A549 (cell line): ENCODE data around the gene ZC3H18. TPM values are rescaled to one million over a fixed set of nuclear protein-coding genes. Genes with fewer than 3 reads are reported as not detected.

Experiments
- ATAC-seq, 2 experiments: fragments of 200-7000 bp in 1 of 2; fragments of >200 bp in 1 of 2; cut with Nextera tagmentation in 1 of 2; cut with Tn5 transposase in 1 of 2; 3 replicates each; pipeline versions ENCODE4 v1.8.0 to v1.9.1; 2018 to 2020; ENCODE audit warnings: mild to moderate bottlenecking in 1 of 2, moderate library complexity in 1 of 2
- CTCF ChIA-PET: fragments of 300-600 bp; sonication (Branson Sonifier 250); formaldehyde crosslinking; extraction: SDS; loops from one replicate; lab custom pipeline; 2021; ENCODE audit warnings: antibody characterized with exemption, inconsistent platforms; lab: Yijun Ruan, JAX
- POLR2A ChIA-PET: fragments of 350-600 bp; formaldehyde crosslinking; extraction: SDS; loops from one replicate; lab custom pipeline; 2021; ENCODE audit warnings: antibody characterized with exemption, inconsistent platforms; lab: Yijun Ruan, JAX
- DNase-seq, 2 experiments: peaks; one replicate each; pipeline versions ENCODE4 v3.0.0 to v3.0.0-alpha.2; 2011 to 2016; ENCODE audit warnings: low read depth in 1 of 2, low spot score in 1 of 2
- FAIRE-seq: peaks from 2 replicates; lab custom pipeline; 2011; peaks lifted over from hg19 to GRCh38; lab: Jason Lieb, UNC
- H3K27ac ChIP-seq, 2 experiments: fragments of >200 bp; sonication (Bioruptor Twin); formaldehyde crosslinking; 3 replicates each; pipeline ENCODE4 v1.5.1; 2016 to 2017
- H3K4me1 ChIP-seq: fragments of >200 bp; sonication (Bioruptor Twin); formaldehyde crosslinking; 3 replicates; pipeline ENCODE4 v1.6.1; 2016
- H3K4me2 ChIP-seq: fragments of >200 bp; sonication (Bioruptor Twin); formaldehyde crosslinking; 3 replicates; pipeline ENCODE4 v1.6.1; 2016
- H3K4me3 ChIP-seq: fragments of >200 bp; sonication (Bioruptor Twin); formaldehyde crosslinking; 3 replicates; pipeline ENCODE4 v1.5.1; 2016
- H3K9me3 ChIP-seq: fragments of >200 bp; sonication (Bioruptor Twin); formaldehyde crosslinking; 3 replicates; pipeline ENCODE4 v1.6.1; 2016
- BCL3 ChIP-seq: fragments of >200 bp; sonication (Bioruptor Twin); formaldehyde crosslinking; IDR thresholded peaks from 3 replicates; pipeline ENCODE4 v1.6.1; 2016
- CEBPB ChIP-seq, 2 experiments: fragments of >200 bp in 1 of 2; sonication (Bioruptor Twin) in 1 of 2; formaldehyde crosslinking in 1 of 2; IDR thresholded peaks; 2 replicates each; pipeline ENCODE4 v1.6.1; 2012 to 2016
- CHD4 ChIP-seq: fragments of 200-600 bp; sonication (generic); IDR thresholded peaks from 2 replicates; pipeline ENCODE4 v1.6.1; 2016; ENCODE audit warnings: antibody characterized with exemption, mild to moderate bottlenecking, borderline replicate concordance
- ESRRA ChIP-seq: fragments of 150-350 bp; IDR thresholded peaks from 2 replicates; pipeline ENCODE4 v1.6.1; 2014; ENCODE audit warnings: mild to moderate bottlenecking, low read length, borderline replicate concordance
- FOSB ChIP-seq: fragments of 250-450 bp; sonication (Bioruptor Pico); IDR thresholded peaks from 2 replicates; pipeline ENCODE4 v1.5.0; 2020; ENCODE audit warnings: mild to moderate bottlenecking, moderate library complexity
- FOXS1 ChIP-seq: fragments of 250-450 bp; sonication (Bioruptor Pico); IDR thresholded peaks from 2 replicates; pipeline ENCODE4 v1.5.0; 2020; ENCODE audit warnings: mild to moderate bottlenecking, moderate library complexity
- GATA3 ChIP-seq: IDR thresholded peaks from 2 replicates; pipeline ENCODE4 v1.6.1; 2012; ENCODE audit warnings: borderline replicate concordance
- HES2 ChIP-seq: fragments of >200 bp; sonication (Bioruptor Twin); formaldehyde crosslinking; IDR thresholded peaks from 2 replicates; pipeline ENCODE4 v1.6.1; 2016
- HOXA7 ChIP-seq: fragments of 250-450 bp; sonication (Bioruptor Pico); IDR thresholded peaks from 2 replicates; pipeline ENCODE4 v1.5.0; 2020; ENCODE audit warnings: mild to moderate bottlenecking, moderate library complexity
- KDM5A ChIP-seq: fragments of 200-600 bp; sonication (generic); IDR thresholded peaks from 2 replicates; pipeline ENCODE4 v1.6.1; 2016; ENCODE audit warnings: antibody characterized with exemption, mild to moderate bottlenecking
- PHF8 ChIP-seq: fragments of 200-600 bp; sonication (generic); IDR thresholded peaks from 2 replicates; pipeline ENCODE4 v1.6.1; 2016; ENCODE audit warnings: low read depth, mild to moderate bottlenecking, antibody characterized with exemption, moderate library complexity, borderline replicate concordance
- POLR2A ChIP-seq: IDR thresholded peaks from 2 replicates; pipeline ENCODE4 v1.6.1; 2012; ENCODE audit warnings: mild to moderate bottlenecking, low read length
- RARB ChIP-seq: fragments of 250-450 bp; sonication (Bioruptor Pico); IDR thresholded peaks from 2 replicates; pipeline ENCODE4 v1.8.0; 2021; ENCODE audit warnings: mild to moderate bottlenecking, moderate library complexity
- RFX5 ChIP-seq: fragments of 450-650 bp; IDR thresholded peaks from 2 replicates; pipeline ENCODE4 v1.7.1; 2014; ENCODE audit warnings: antibody characterized with exemption, mild to moderate bottlenecking, moderate library complexity
- TFCP2L1 ChIP-seq: fragments of 250-450 bp; sonication (Bioruptor Pico); IDR thresholded peaks from 2 replicates; pipeline ENCODE4 v1.5.0; 2021; ENCODE audit warnings: mild to moderate bottlenecking
- ZFP36 ChIP-seq: fragments of 450-650 bp; IDR thresholded peaks from 2 replicates; pipeline ENCODE4 v1.6.1; 2014; ENCODE audit warnings: borderline replicate concordance; ENCODE audit not compliant: partially characterized antibody
- ZSCAN20 ChIP-seq: fragments of 250-450 bp; sonication (Bioruptor Pico); IDR thresholded peaks from 2 replicates; pipeline ENCODE4 v1.8.0; 2022; ENCODE audit warnings: mild to moderate bottlenecking, moderate library complexity
- WGBS: methylation state at CpG from one replicate; pipeline ENCODE4 v1.1.6; 2017; ENCODE audit errors: missing lambda C conversion rate; 5-methylcytosine and 5-hydroxymethylcytosine counted together
- polyA plus RNA-seq, 4 experiments: library from polyadenylated mRNA; depleted of rRNA in 3 of 4; stranded (reverse); fragments of >200 nt; fragmentation: RNase III in 1 of 4; extraction: RNeasy Plus Mini Kit Qiagen cat#74134 plus additional on column Dnase treatment in 1 of 4; gene quantifications; 2 replicates in 3 of 4; 3 replicates in 1 of 4; pipeline ENCODE4 v1.2.3, GENCODE V29; 2011 to 2017
- TF ChIP-seq, protein P1 (sequence below): IDR thresholded peaks from 2 replicates; pipeline ENCODE4 v1.6.1; 2012
- TF ChIP-seq, protein P2 (sequence below): fragments of 200-600 bp; sonication (generic); IDR thresholded peaks from 2 replicates; pipeline ENCODE4 v1.6.1; 2016; ENCODE audit warnings: antibody characterized with exemption, mild to moderate bottlenecking, moderate library complexity
- TF ChIP-seq, protein P3 (sequence below): fragments of 250-450 bp; sonication (Bioruptor Pico); IDR thresholded peaks from 2 replicates; pipeline ENCODE4 v1.5.0; 2021; ENCODE audit warnings: mild to moderate bottlenecking, moderate library complexity, borderline replicate concordance
- TF ChIP-seq, protein P4 (sequence below): fragments of >200 bp; sonication (Bioruptor Twin); formaldehyde crosslinking; IDR thresholded peaks from 3 replicates; pipeline ENCODE4 v1.5.1; 2016

The ZC3H18 gene
- polyA plus RNA-seq, 2 of the 4 experiments (the other 2 are of a cell fraction) = 21.1 to 48.2 TPM

DNA sequence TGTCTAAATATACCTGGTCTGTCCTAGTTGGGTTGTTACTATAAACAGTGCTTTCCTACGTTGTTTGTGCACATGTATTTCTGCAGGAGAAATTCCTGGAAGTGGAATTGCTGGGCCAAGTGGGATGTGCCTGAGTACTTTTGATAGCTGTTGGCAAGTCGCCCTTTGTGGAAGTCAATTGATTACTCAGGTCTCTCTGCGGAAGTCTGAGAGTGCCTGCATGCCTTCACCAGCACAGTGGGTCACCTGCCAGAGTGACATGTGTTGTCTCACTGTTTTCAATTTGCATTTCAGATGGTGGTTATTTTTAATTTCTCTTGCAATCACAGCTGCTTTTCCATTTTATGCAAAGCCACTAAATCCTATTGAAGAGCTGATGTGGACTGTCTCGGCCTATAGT, 94.9 kb downstream of the ZC3H18 start:
- Histone ChIP-seq H3K4me2 (no peak overlapping the region), H3K4me3 (no peak overlapping the region), H3K9me3 (no peaks in the 10 kb centered on the region), H3K27ac (no peak overlapping the region), H3K4me1 (peaks cover 9% of the 10 kb centered on the region; the same call in 1 of the 3 replicates)
- ChIA-PET CTCF (interaction anchor here (1.3 to 2.2 kb wide), 3 partner anchors 16 to 43 kb away, joined by 3 to 7 read pairs (median 6); no protein-coding TSS in a partner anchor), POLR2A (no interaction called here)
- FAIRE-seq (no peak), ATAC-seq (no peak), DNase-seq (no peak)
- TF ChIP-seq, protein P1, sequence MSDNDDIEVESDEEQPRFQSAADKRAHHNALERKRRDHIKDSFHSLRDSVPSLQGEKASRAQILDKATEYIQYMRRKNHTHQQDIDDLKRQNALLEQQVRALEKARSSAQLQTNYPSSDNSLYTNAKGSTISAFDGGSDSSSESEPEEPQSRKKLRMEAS = no peak
- TF ChIP-seq POLR2A (no peak), ZFP36 (no peak), TFCP2L1 (CRISPR knock-in tag) (no peak), ESRRA (no peak), ZSCAN20 (no peak)
- 84% methylated on average over 4 of the region's 4 CpGs for WGBS

DNA sequence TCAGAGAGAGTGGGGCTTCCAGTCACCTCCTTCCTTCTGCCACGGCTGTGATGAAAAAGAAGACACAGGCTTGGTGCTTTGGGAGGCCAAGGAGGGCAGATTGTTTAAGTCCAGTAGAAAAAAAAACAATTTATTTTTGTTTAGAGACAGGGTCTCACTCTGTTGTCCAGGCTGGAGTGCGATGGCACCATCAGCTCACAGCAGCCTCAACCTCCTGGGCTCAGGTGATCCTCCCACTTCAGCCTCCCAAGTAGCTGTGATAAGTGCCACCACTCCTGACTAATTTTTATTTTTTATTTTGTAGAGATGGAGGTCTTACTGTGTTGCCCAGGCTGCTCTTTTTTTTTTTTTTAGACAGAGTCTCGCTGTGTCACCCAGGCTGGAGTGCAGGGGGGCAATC, 95.4 kb downstream of the ZC3H18 start:
- DNase-seq (no peak), ATAC-seq (no peak), FAIRE-seq (no peak)
- POLR2A ChIA-PET = no interaction called here
- H3K27ac ChIP-seq = no peak overlapping the region
- no peak for TF ChIP-seq FOXS1 (CRISPR knock-in tag)
- no peak for TF ChIP-seq HES2
- no peak for TF ChIP-seq GATA3
- no peak for TF ChIP-seq CHD4
- TF ChIP-seq CEBPB (IDR thresholded peaks at IDR 0.05) = no peak
- TF ChIP-seq HOXA7 (CRISPR knock-in tag) = no peak
- TF ChIP-seq RARB (CRISPR knock-in tag) = no peak
- no peak for TF ChIP-seq FOSB (CRISPR knock-in tag)
- no peaks in the 10 kb centered on the region for H3K9me3 ChIP-seq
- CTCF ChIA-PET = interaction anchor here (1.7 to 2.2 kb wide), 2 partner anchors 16 to 20 kb away, joined by 6 to 7 read pairs; no protein-coding TSS in a partner anchor
- H3K4me2 ChIP-seq = no peak overlapping the region
- H3K4me3 ChIP-seq = no peak overlapping the region
- WGBS = 91% methylated on average over 3 of the region's 3 CpGs
- H3K4me1 ChIP-seq = peaks cover 9% of the 10 kb centered on the region; the same call in 1 of the 3 replicates

DNA sequence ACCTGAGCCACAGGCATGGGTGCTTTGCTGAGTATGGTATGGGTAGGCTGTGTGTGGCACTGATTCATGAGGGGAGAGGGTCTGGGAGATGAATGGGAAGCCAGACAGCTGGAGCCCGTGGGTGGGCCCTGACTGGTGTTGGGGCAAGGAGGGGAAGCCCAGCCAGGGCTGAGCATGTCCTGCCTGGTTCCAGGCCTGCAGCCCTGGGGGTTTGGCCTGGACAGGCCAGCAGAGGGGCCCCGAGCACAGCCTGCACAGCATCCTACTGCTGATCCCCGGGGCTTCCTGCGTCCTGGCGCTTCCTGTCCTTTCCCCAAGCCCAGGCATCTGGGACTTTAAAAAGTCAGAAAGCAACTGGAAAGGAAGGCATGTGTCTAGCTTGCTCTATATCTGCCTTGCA, 97.3 kb downstream of the ZC3H18 start:
- 85% methylated on average over 5 of the region's 5 CpGs for WGBS
- Histone ChIP-seq H3K9me3 (no peaks in the 10 kb centered on the region), H3K4me1 (peaks cover 5% of the 10 kb centered on the region; the same call in 1 of the 3 replicates), H3K4me3 (no peak overlapping the region), H3K27ac (no peak overlapping the region), H3K4me2 (no peak overlapping the region)
- TF ChIP-seq KDM5A = no peak
- TF ChIP-seq, protein P2, sequence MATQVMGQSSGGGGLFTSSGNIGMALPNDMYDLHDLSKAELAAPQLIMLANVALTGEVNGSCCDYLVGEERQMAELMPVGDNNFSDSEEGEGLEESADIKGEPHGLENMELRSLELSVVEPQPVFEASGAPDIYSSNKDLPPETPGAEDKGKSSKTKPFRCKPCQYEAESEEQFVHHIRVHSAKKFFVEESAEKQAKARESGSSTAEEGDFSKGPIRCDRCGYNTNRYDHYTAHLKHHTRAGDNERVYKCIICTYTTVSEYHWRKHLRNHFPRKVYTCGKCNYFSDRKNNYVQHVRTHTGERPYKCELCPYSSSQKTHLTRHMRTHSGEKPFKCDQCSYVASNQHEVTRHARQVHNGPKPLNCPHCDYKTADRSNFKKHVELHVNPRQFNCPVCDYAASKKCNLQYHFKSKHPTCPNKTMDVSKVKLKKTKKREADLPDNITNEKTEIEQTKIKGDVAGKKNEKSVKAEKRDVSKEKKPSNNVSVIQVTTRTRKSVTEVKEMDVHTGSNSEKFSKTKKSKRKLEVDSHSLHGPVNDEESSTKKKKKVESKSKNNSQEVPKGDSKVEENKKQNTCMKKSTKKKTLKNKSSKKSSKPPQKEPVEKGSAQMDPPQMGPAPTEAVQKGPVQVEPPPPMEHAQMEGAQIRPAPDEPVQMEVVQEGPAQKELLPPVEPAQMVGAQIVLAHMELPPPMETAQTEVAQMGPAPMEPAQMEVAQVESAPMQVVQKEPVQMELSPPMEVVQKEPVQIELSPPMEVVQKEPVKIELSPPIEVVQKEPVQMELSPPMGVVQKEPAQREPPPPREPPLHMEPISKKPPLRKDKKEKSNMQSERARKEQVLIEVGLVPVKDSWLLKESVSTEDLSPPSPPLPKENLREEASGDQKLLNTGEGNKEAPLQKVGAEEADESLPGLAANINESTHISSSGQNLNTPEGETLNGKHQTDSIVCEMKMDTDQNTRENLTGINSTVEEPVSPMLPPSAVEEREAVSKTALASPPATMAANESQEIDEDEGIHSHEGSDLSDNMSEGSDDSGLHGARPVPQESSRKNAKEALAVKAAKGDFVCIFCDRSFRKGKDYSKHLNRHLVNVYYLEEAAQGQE = no peak
- TF ChIP-seq, protein P3, sequence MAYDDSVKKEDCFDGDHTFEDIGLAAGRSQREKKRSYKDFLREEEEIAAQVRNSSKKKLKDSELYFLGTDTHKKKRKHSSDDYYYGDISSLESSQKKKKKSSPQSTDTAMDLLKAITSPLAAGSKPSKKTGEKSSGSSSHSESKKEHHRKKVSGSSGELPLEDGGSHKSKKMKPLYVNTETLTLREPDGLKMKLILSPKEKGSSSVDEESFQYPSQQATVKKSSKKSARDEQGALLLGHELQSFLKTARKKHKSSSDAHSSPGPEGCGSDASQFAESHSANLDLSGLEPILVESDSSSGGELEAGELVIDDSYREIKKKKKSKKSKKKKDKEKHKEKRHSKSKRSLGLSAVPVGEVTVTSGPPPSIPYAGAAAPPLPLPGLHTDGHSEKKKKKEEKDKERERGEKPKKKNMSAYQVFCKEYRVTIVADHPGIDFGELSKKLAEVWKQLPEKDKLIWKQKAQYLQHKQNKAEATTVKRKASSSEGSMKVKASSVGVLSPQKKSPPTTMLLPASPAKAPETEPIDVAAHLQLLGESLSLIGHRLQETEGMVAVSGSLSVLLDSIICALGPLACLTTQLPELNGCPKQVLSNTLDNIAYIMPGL (CRISPR knock-in tag) = no peak
- TF ChIP-seq RFX5 = no peak
- no peak for TF ChIP-seq BCL3
- TF ChIP-seq, protein P4, sequence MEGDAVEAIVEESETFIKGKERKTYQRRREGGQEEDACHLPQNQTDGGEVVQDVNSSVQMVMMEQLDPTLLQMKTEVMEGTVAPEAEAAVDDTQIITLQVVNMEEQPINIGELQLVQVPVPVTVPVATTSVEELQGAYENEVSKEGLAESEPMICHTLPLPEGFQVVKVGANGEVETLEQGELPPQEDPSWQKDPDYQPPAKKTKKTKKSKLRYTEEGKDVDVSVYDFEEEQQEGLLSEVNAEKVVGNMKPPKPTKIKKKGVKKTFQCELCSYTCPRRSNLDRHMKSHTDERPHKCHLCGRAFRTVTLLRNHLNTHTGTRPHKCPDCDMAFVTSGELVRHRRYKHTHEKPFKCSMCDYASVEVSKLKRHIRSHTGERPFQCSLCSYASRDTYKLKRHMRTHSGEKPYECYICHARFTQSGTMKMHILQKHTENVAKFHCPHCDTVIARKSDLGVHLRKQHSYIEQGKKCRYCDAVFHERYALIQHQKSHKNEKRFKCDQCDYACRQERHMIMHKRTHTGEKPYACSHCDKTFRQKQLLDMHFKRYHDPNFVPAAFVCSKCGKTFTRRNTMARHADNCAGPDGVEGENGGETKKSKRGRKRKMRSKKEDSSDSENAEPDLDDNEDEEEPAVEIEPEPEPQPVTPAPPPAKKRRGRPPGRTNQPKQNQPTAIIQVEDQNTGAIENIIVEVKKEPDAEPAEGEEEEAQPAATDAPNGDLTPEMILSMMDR = no peak
- TF ChIP-seq PHF8 = no peak
- FAIRE-seq (no peak), ATAC-seq (no peak), DNase-seq (no peak)
- POLR2A ChIA-PET = no interaction called here
- CTCF ChIA-PET = no interaction called here
